GM18909 (cell line): ENCODE results near the gene XDH.

ENCODE experiments used
- ATAC-seq: cut with Tn5 transposase; IDR thresholded peaks from one replicate; pipeline ENCODE4 v1.9.1; 2021; ENCODE audit warnings: mild to moderate bottlenecking; ENCODE audit not compliant: unreplicated experiment, poor library complexity

XDH gene

GRCh38 chr2:31404827-31405226, 9.7 kb downstream of the XDH start:
- ATAC-seq, result no peak

GRCh38 chr2:31404302-31404701, 10.2 kb downstream of the XDH start:
- no peak for ATAC-seq

GRCh38 chr2:31402388-31402787, 12.2 kb downstream of the XDH start:
- ATAC-seq, result no peak

GRCh38 chr2:31401580-31401979, 13.0 kb downstream of the XDH start:
- no peak for ATAC-seq

- no peak for ATAC-seq
Measured at GRCh38 chr2:31398881-31399280, 15.7 kb downstream of the XDH start.

GRCh38 chr2:31397094-31397493, 17.4 kb downstream of the XDH start:
- ATAC-seq, result no peak

- ATAC-seq, result no peak
Measured at GRCh38 chr2:31390324-31390723, 24.2 kb downstream of the XDH start.

- no peak for ATAC-seq
Measured at GRCh38 chr2:31388736-31389135, 25.8 kb downstream of the XDH start.

GRCh38 chr2:31387850-31388249, 26.7 kb downstream of the XDH start:
- no peak for ATAC-seq

- no peak for ATAC-seq
Measured at GRCh38 chr2:31386648-31387047, 27.9 kb downstream of the XDH start.

- no peak for ATAC-seq
Measured at GRCh38 chr2:31386172-31386571, 28.4 kb downstream of the XDH start.

GRCh38 chr2:31384771-31385276, 29.7 kb downstream of the XDH start:
- ATAC-seq, result no peak

- ATAC-seq, result no peak
Measured at GRCh38 chr2:31384351-31384750, 30.2 kb downstream of the XDH start.

- ATAC-seq, result no peak
Measured at GRCh38 chr2:31383471-31384153, 30.9 kb downstream of the XDH start.

GRCh38 chr2:31382452-31383120, 32.0 kb downstream of the XDH start:
- ATAC-seq, result no peak

- no peak for ATAC-seq
Measured at GRCh38 chr2:31381601-31382000, 32.9 kb downstream of the XDH start.

- ATAC-seq, result no peak
Measured at GRCh38 chr2:31380243-31380642, 34.3 kb downstream of the XDH start.

- no peak for ATAC-seq
Measured at GRCh38 chr2:31379747-31380146, 34.8 kb downstream of the XDH start.

GRCh38 chr2:31378791-31379501, 35.6 kb downstream of the XDH start:
- no peak for ATAC-seq

GRCh38 chr2:31378389-31378788, 36.2 kb downstream of the XDH start:
- no peak for ATAC-seq

GRCh38 chr2:31373127-31373526, 41.4 kb downstream of the XDH start:
- ATAC-seq, result no peak
